GDM1 (cell line): ENCODE measurements around the gene GGCX.
"Not testable (repeated sequence)": the region's sequence is repeated elsewhere in the genome, so short reads cannot be mapped to it uniquely, and the experiment has no call there.

Experiments used
- DNase-seq: peaks from one replicate; lab custom pipeline; 2025; lab: John Stamatoyannopoulos, UW

Gene GGCX

GRCh38 chr2:85561280-85562212 lies at the start of gene GGCX:
Gene GGCX, minus strand, starts transcription at chr2:85561493. Its CDS starts 65 bp downstream, at chr2:85561428.
- DNase-seq, result peak; percentile 93

- DNase-seq, result no peak
These were observed 46.2 kb upstream of the GGCX start for GRCh38 chr2:85607268-85608215.

GRCh38 chr2:85606116-85606455 lies 44.8 kb upstream of the GGCX start:
- DNase-seq, result no peak

GRCh38 chr2:85605406-85606115 lies 44.3 kb upstream of the GGCX start:
- no peak for DNase-seq

- no peak for DNase-seq
These were observed 43.5 kb upstream of the GGCX start for GRCh38 chr2:85604568-85605339.

GRCh38 chr2:85604133-85604444 lies 42.8 kb upstream of the GGCX start:
- not testable (repeated sequence) for DNase-seq

GRCh38 chr2:85602476-85603234 lies 41.4 kb upstream of the GGCX start, which contains the start of gene TMEM150A:
Gene TMEM150A, minus strand, starts transcription at chr2:85602698. Its CDS starts 750 bp downstream, at chr2:85601948.
- DNase-seq, result peak; percentile 79

- DNase-seq, result no peak
These were observed 40.6 kb upstream of the GGCX start for GRCh38 chr2:85601771-85602475.

- no peak for DNase-seq
These were observed 39.9 kb upstream of the GGCX start for GRCh38 chr2:85600951-85601770.

GRCh38 chr2:85600235-85600575 lies 38.9 kb upstream of the GGCX start:
- no peak for DNase-seq

GRCh38 chr2:85599468-85600234 lies 38.4 kb upstream of the GGCX start:
- no peak for DNase-seq

GRCh38 chr2:85598594-85599340 lies 37.5 kb upstream of the GGCX start:
- no peak for DNase-seq

GRCh38 chr2:85597241-85597640 lies 35.9 kb upstream of the GGCX start:
- DNase-seq, result no peak

- no peak for DNase-seq
These were observed 35.3 kb upstream of the GGCX start for GRCh38 chr2:85596486-85597143.

- DNase-seq, result no peak
These were observed 34.7 kb upstream of the GGCX start for GRCh38 chr2:85596026-85596333.

GRCh38 chr2:85595301-85596025 lies 34.2 kb upstream of the GGCX start, which contains the start of gene RNF181:
Gene RNF181, plus strand, starts transcription at chr2:85595745. Its CDS starts 19 bp downstream, at chr2:85595764.
- peak; percentile 97 for DNase-seq
